H1 (cell line): ENCODE measurements around the gene SYT17. TPM values are rescaled to one million over a fixed set of nuclear protein-coding genes. Genes with fewer than 3 reads are reported as not detected.

ENCODE experiments used
- CHD2 ChIP-seq: IDR thresholded peaks from 2 replicates; pipeline ENCODE4 v1.6.1; 2012; ENCODE audit warnings: low read length, improper control_type of control experiment
- CHD7 ChIP-seq: fragments of 300-600 bp; sonication (generic); IDR thresholded peaks from 2 replicates; pipeline ENCODE4 v1.7.1; 2012; ENCODE audit warnings: low read length, moderate library complexity, mild to moderate bottlenecking, inconsistent platforms; ENCODE audit not compliant: insufficient replicate concordance
- GABPA ChIP-seq: IDR thresholded peaks from 2 replicates; pipeline ENCODE4 v1.6.1; 2011; ENCODE audit warnings: mild to moderate bottlenecking, low read length, moderate library complexity, borderline replicate concordance; ENCODE audit not compliant: insufficient read depth
- NANOG ChIP-seq: IDR thresholded peaks from 2 replicates; pipeline ENCODE4 v1.6.1; 2011; ENCODE audit warnings: low read length, low read depth, mild to moderate bottlenecking, inconsistent platforms; ENCODE audit not compliant: insufficient read depth, poor library complexity, severe bottlenecking
- RAD21 ChIP-seq, 2 experiments: IDR thresholded peaks in 1 of 2; conservative IDR thresholded peaks in 1 of 2; 2 replicates each; pipeline ENCODE4 v1.6.1; 2011; ENCODE audit warnings: low read depth in 2 of 2, low read length in 2 of 2, improper control_type of control experiment in 1 of 2, inconsistent platforms in 1 of 2, mild to moderate bottlenecking in 1 of 2, moderate library complexity in 1 of 2
- polyA plus RNA-seq, 7 experiments: library from polyadenylated mRNA; depleted of rRNA in 3 of 7; stranded (reverse) in 5 of 7; unstranded in 2 of 7; fragments of >200 nt in 5 of 7; fragments of 200-250 nt in 2 of 7; gene quantifications; 1 replicate in 5 of 7; 2 replicates in 1 of 7; 4 replicates in 1 of 7; pipeline versions ENCODE4 v1.2.1 to v1.2.3, GENCODE V29; 2011 to 2013; ENCODE audit warnings: missing spikeins in 2 of 7, mixed read lengths in 2 of 7
- total RNA-seq: library from RNA; stranded (reverse); fragmentation: NEBNext Ultra II Directional; extraction: Animal tissue kit (Norgen Biotek cat#: 25700); gene quantifications from 2 replicates; pipeline ENCODE4 v1.2.1, GENCODE V29; 2021

SYT17 gene
- total and polyA plus RNA-seq, 2 of the 8 experiments (the other 6 are each of a cell fraction or from before 2014, with no cell fraction given) = 5.8 to 18.1 TPM

- TF ChIP-seq CHD7 (no peak), GABPA (no peak), RAD21 (IDR thresholded peaks at IDR 0.05 in 1 of 2, conservative IDR thresholded peaks at IDR 0.05 in 1 of 2; ENCODE audit: low read depth in 2 of 2, low read length in 2 of 2) (no peak), NANOG (no peak), CHD2 (no peak)
Measured at GRCh38 chr16:19297454-19297853, 129.4 kb downstream of the SYT17 start (continued).
